Osteoblast (primary cell): ENCODE data around the gene ENDOV. TPM values are rescaled to one million over a fixed set of nuclear protein-coding genes. Genes with fewer than 3 reads are reported as not detected.
A peak's percentile ranks its signal among the peaks of the same experiment; 100 is the strongest.

ENCODE experiments used
- DNase-seq: peaks from one replicate; pipeline ENCODE4 v3.0.0; 2011; ENCODE audit warnings: low spot score, mixed read lengths; ENCODE audit not compliant: insufficient read length; ENCODE audit errors: missing footprints
- H2AFZ ChIP-seq: 2 replicates; pipeline ENCODE4 v1.6.0; 2011; ENCODE audit warnings: mild to moderate bottlenecking, low read length
- H3K27ac ChIP-seq: 2 replicates; pipeline ENCODE4 v1.5.1; 2011; ENCODE audit warnings: mild to moderate bottlenecking, low read depth, low read length, moderate library complexity
- H3K27me3 ChIP-seq: 2 replicates; pipeline ENCODE4 v1.6.0; 2012; ENCODE audit warnings: mild to moderate bottlenecking, control low read depth, inconsistent platforms, low read length, moderate library complexity; ENCODE audit not compliant: insufficient read depth
- H3K36me3 ChIP-seq: 2 replicates; pipeline ENCODE4 v1.5.1; 2011; ENCODE audit warnings: mild to moderate bottlenecking, low read length, control low read depth, moderate library complexity; ENCODE audit not compliant: insufficient read depth
- H3K4me1 ChIP-seq: 2 replicates; pipeline ENCODE4 v1.5.1; 2011; ENCODE audit warnings: mild to moderate bottlenecking, low read length, control low read depth, moderate library complexity; ENCODE audit not compliant: insufficient read depth
- H3K4me2 ChIP-seq: 2 replicates; pipeline ENCODE4 v1.6.0; 2011; ENCODE audit warnings: mild to moderate bottlenecking, low read length; ENCODE audit not compliant: insufficient read depth
- H3K4me3 ChIP-seq: fragments of 200-600 bp; sonication (generic); 3 replicates; pipeline ENCODE4 v1.5.1; 2012; ENCODE audit warnings: mild to moderate bottlenecking, low read length, inconsistent platforms; ENCODE audit not compliant: insufficient read depth
- H3K79me2 ChIP-seq: 2 replicates; pipeline ENCODE4 v1.6.0; 2012; ENCODE audit warnings: mild to moderate bottlenecking, low read length, control low read depth, inconsistent platforms; ENCODE audit not compliant: insufficient read depth
- H3K9me3 ChIP-seq: 2 replicates; pipeline ENCODE4 v1.5.1; 2011; ENCODE audit warnings: low read depth, low read length, control low read depth
- H4K20me1 ChIP-seq: 2 replicates; pipeline ENCODE4 v1.6.0; 2012; ENCODE audit warnings: mild to moderate bottlenecking, low read length, control low read depth; ENCODE audit not compliant: insufficient read depth
- total RNA-seq: library from RNA; depleted of rRNA; stranded (reverse); fragments of >200 nt; gene quantifications from 2 replicates; pipeline ENCODE4 v1.2.3, GENCODE V29; 2012
- TF ChIP-seq, protein P1 (sequence below): IDR thresholded peaks from 2 replicates; pipeline ENCODE4 v1.5.1; 2011; ENCODE audit warnings: mild to moderate bottlenecking, low read depth, low read length, moderate library complexity; ENCODE audit errors: extremely low read depth

The ENDOV gene
- total RNA-seq, 1 donor = 19.5 TPM

DNA sequence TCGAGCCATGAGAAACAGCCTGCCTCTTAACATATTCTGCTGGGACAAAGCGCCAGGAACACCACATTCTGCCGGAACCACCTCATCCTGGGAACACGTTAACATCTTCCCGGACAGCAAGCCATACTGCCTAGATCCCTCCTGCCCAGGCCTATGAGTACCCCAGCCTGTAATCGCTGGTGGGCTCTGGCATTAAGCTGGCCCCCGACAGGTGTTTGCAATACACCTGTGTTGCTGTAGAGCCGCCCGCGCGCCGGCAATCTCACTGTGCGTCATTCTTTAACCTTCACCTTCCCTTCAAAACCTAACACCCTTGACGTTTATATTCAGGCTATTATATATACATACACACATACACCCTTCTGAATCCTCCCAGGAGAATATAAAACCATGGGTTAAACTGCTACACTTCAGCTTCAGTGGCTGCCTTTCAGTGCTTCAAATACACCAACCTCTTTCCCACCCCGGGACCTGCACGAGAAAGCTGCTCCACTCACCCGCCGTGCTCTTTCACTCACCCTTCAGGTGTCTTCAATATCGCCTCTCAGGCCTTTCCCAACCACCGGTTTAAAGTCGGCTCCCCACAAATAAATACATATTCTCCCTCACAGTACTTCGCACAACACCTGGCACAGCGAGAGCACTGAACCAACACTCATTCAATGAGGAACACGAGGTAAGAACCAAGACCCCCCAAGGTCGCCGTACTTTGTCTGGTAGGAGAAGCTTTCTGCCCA lies 1.0 kb upstream of the ENDOV start:
- peaks cover 31% of the 10 kb centered on the region for H3K79me2 ChIP-seq
- H3K9me3 ChIP-seq = no peaks in the 10 kb centered on the region
- TF ChIP-seq, protein P1, sequence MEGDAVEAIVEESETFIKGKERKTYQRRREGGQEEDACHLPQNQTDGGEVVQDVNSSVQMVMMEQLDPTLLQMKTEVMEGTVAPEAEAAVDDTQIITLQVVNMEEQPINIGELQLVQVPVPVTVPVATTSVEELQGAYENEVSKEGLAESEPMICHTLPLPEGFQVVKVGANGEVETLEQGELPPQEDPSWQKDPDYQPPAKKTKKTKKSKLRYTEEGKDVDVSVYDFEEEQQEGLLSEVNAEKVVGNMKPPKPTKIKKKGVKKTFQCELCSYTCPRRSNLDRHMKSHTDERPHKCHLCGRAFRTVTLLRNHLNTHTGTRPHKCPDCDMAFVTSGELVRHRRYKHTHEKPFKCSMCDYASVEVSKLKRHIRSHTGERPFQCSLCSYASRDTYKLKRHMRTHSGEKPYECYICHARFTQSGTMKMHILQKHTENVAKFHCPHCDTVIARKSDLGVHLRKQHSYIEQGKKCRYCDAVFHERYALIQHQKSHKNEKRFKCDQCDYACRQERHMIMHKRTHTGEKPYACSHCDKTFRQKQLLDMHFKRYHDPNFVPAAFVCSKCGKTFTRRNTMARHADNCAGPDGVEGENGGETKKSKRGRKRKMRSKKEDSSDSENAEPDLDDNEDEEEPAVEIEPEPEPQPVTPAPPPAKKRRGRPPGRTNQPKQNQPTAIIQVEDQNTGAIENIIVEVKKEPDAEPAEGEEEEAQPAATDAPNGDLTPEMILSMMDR = no peak
- peaks cover 15% of the 10 kb centered on the region for H3K4me1 ChIP-seq
- DNase-seq = peak; percentile 62
- H2AFZ ChIP-seq = peak overlapping the region; percentile 97
- H3K27ac ChIP-seq = peak overlapping the region; percentile 99
- H4K20me1 ChIP-seq = peaks cover 20% of the 10 kb centered on the region
- H3K4me3 ChIP-seq = peak overlapping the region; percentile 100
- peaks cover 16% of the 10 kb centered on the region for H3K36me3 ChIP-seq
- peak overlapping the region; percentile 79 for H3K4me2 ChIP-seq
- peaks cover 6% of the 10 kb centered on the region for H3K27me3 ChIP-seq

DNA sequence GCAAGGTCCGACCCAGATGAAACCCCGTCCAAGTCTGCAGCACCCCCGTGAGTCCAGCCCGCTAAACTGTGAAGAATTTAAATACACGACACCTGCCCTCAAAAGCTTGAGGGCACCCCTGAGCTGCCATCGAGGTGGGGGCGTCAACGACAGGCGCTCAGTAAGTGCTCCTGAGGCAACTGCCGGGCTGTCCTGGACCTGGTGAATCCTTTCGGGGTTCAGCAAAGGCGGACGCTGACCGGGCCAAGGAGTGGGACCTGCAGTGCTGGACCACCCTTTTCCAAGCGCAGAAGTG lies 512 bp upstream of the ENDOV start:
- TF ChIP-seq, protein P1 = no peak
- peak overlapping the region; percentile 97 for H2AFZ ChIP-seq

DNA sequence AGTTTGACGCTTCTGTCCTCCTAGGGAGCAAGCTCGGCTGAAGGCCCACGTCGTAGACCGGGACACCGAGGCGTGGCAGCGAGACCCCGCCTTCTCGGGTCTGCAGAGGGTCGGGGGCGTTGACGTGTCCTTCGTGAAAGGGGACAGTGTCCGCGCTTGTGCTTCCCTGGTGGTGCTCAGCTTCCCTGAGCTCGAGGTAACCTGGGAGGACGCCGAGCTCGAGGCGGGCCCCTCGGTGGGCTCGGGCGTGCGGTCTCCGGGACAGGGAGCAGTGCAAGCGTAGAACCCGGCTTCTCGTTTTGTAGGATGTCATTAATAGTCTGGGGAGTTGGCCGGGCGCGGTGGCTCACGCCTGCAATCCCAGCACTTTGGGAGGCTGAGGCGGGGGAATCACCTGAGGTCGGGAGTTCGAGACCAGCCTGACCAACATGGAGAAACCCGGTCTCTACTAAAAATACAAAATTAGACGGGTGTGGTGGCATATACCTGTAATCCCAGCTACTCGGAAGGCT lies 715 bp downstream of the ENDOV start:
- Histone ChIP-seq H2AFZ (peak overlapping the region; percentile 97), H3K4me3 (peak overlapping the region; percentile 100), H3K36me3 (peaks cover 24% of the 10 kb centered on the region), H3K27me3 (peaks cover 6% of the 10 kb centered on the region), H3K79me2 (peaks cover 31% of the 10 kb centered on the region), H3K9me3 (no peaks in the 10 kb centered on the region), H4K20me1 (peaks cover 29% of the 10 kb centered on the region), H3K27ac (peak overlapping the region; percentile 99), H3K4me1 (peaks cover 15% of the 10 kb centered on the region), H3K4me2 (peak overlapping the region; percentile 79)
- TF ChIP-seq, protein P1 = no peak
- no peak for DNase-seq

More for the DNA sequence above, 512 bp upstream of the ENDOV start:
- Histone ChIP-seq H3K27ac (peak overlapping the region; percentile 99), H3K4me3 (peak overlapping the region; percentile 100), H3K4me2 (peak overlapping the region; percentile 79), H3K4me1 (peaks cover 15% of the 10 kb centered on the region), H3K9me3 (no peaks in the 10 kb centered on the region), H3K36me3 (peaks cover 17% of the 10 kb centered on the region), H3K27me3 (peaks cover 6% of the 10 kb centered on the region), H4K20me1 (peaks cover 24% of the 10 kb centered on the region), H3K79me2 (peaks cover 31% of the 10 kb centered on the region)
- DNase-seq = peak; percentile 50

DNA sequence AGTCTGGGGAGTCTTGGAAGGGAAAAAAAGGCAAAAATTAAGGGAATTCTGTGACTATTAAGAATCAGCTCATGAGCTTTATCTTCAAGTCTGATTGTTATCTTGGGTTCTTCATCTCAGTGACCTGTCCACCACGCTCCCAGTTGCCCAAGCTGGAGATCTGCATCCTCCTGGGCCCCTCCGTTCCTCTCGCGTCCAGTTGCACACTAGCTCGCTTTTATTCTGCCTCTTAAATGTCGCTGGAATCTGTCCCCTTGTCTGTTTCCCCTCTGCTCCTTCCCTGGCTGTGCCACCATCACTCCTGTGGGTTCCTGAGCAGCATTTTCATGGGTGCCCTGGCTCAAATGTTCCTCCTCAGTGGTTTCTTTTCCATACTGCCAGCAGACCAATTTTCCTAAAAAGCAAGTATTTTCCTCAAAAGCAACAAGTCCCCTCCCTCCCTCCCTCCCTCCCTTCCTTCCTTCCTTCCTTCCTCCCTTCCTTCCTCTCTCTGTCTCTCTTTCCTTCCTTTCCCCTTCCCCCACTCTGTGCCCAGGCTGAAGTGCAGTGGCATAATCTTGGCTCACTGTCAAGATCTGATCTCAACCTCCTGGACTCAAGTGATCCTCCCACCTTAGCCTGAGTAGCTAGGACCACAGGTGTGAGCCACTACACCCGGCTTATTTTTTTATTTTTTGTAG lies 1.4 kb downstream of the ENDOV start:
- TF ChIP-seq, protein P1 = no peak
- Histone ChIP-seq H3K9me3 (no peaks in the 10 kb centered on the region), H3K36me3 (peaks cover 24% of the 10 kb centered on the region), H3K27ac (no peak overlapping the region), H3K4me2 (peak overlapping the region; percentile 79), H4K20me1 (peaks cover 29% of the 10 kb centered on the region), H3K27me3 (peaks cover 6% of the 10 kb centered on the region), H2AFZ (no peak overlapping the region), H3K79me2 (peaks cover 31% of the 10 kb centered on the region), H3K4me1 (peaks cover 15% of the 10 kb centered on the region), H3K4me3 (peak overlapping the region; percentile 100)
- DNase-seq = peak; percentile 52
